Prostate gland (tissue), 2 donors: ENCODE data around the gene OVCH1.

Source experiments
- CTCF ChIP-seq, 4 experiments: fragments of 200-600 bp in 2 of 4; fragments of 450-650 bp in 2 of 4; sonication (generic) in 2 of 4; IDR thresholded peaks; 1 replicate in 3 of 4; 2 replicates in 1 of 4; pipeline ENCODE4 v1.5.1; 2016 to 2019; ENCODE audit warnings: antibody characterized with exemption in 4 of 4, mild to moderate bottlenecking in 2 of 4, moderate library complexity in 2 of 4
- POLR2A ChIP-seq: fragments of 450-650 bp; IDR thresholded peaks from one replicate; pipeline ENCODE4 v1.6.1; 2016; ENCODE audit warnings: antibody characterized with exemption, mild to moderate bottlenecking
- POLR2AphosphoS5 ChIP-seq: sonication (generic); formaldehyde crosslinking; IDR thresholded peaks from one replicate; pipeline ENCODE4 v1.6.1; 2017; ENCODE audit warnings: antibody characterized with exemption

- TF ChIP-seq CTCF (IDR thresholded peaks at IDR 0.05), result no peak
- no peak for TF ChIP-seq POLR2AphosphoS5
- no peak for TF ChIP-seq POLR2A
These were observed 108.1 kb downstream of the OVCH1 start for GRCh38 chr12:29389295-29389919.
